ENCODE measurements around the gene PREPL. TPM values are rescaled to one million over a fixed set of nuclear protein-coding genes. Genes with fewer than 3 reads are reported as not detected.

Gene PREPL
- total and polyA plus RNA-seq, 9 of the 15 experiments (the other 6 are each of a cell fraction or from before 2014, with no cell fraction given): 11.6 to 58.9 (median 27.2) TPM

GRCh38 chr2:44286119-44286883, 75.0 kb downstream of the PREPL start:
- Histone ChIP-seq H3K79me2 (ENCODE audit: control insufficient read depth, insufficient read depth, low read length) (no peaks in the 10 kb centered on the region), H3K36me3 (ENCODE audit: control insufficient read depth, insufficient read depth, low read length) (no peaks in the 10 kb centered on the region), H3K9me3 (replicated peaks; ENCODE audit: control insufficient read depth, insufficient read depth, low read depth, low read length) (no peaks in the 10 kb centered on the region), H3K27ac (ENCODE audit: extremely low read depth, low read depth, low read length) (no peak overlapping the region), H3K4me2 (ENCODE audit: insufficient read depth, low read length) (no peak overlapping the region), H4K20me1 (replicated peaks; ENCODE audit: control insufficient read depth, insufficient read depth, low read length) (no peaks in the 10 kb centered on the region), H3K27me3 (ENCODE audit: control insufficient read depth in 2 of 2, insufficient read depth in 2 of 2, low read length in 2 of 2) (peaks cover 29 to 32% of the 10 kb centered on the region in 2 experiments), H2AFZ (ENCODE audit: low read depth, low read length) (no peak overlapping the region), H3K4me1 (replicated peaks in 1 of 2; ENCODE audit: control insufficient read depth in 2 of 2, insufficient read depth in 2 of 2, low read length in 2 of 2) (peaks cover 0 to 6% of the 10 kb centered on the region in 2 experiments; a peak in 1 of 5 replicates), H3K9ac (ENCODE audit: insufficient read depth in 1 of 2, low read depth in 2 of 2, low read length in 2 of 2) (no peak overlapping the region), H3K9me1 (ENCODE audit: control insufficient read depth, insufficient read depth, low read length) (no peaks in the 10 kb centered on the region), H3K4me3 (no peak overlapping the region)
- FAIRE-seq: no peak
- 28% methylated on average over 20 of the region's 26 CpGs for WGBS (ENCODE audit: insufficient coverage, low coverage, missing lambda C conversion rate)
- ChIA-PET POLR2A (no interaction called here), CTCF (ENCODE audit: low intra/inter-chr PET ratio) (no interaction called here)
- ATAC-seq: no peak
- BruUV-seq (replicated peaks): no TSS peak
- no peak for DNase-seq (ENCODE audit: extremely low read depth in 1 of 4, low spot score in 3 of 4)
- in situ Hi-C loops (cut with MboI): no loop called here
- TF ChIP-seq CEBPG (CRISPR knock-in tag; IDR thresholded peaks at IDR 0.05): no peak
- TF ChIP-seq CEBPG (tag; conservative IDR thresholded peaks at IDR 0.05 in 1 of 2, IDR thresholded peaks at IDR 0.05 in 1 of 2): peak in 1 of 2 experiments; percentile 66; a peak in 2 of 4 replicates
- TF ChIP-seq POLR2G (IDR thresholded peaks at IDR 0.05; ENCODE audit: low read depth, low read length): no peak
- no peak for TF ChIP-seq KDM1A (IDR thresholded peaks at IDR 0.05)
- no peak for TF ChIP-seq NR4A1 (CRISPR knock-in tag; IDR thresholded peaks at IDR 0.05)
- no peak for TF ChIP-seq NR4A1 (tag; IDR thresholded peaks at IDR 0.05)
- TF ChIP-seq, protein P1, sequence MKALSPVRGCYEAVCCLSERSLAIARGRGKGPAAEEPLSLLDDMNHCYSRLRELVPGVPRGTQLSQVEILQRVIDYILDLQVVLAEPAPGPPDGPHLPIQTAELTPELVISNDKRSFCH (CRISPR knock-in tag; IDR thresholded peaks at IDR 0.05): no peak
- TF ChIP-seq, protein P1 (tag; IDR thresholded peaks at IDR 0.05): no peak
- TF ChIP-seq ZNF121 (CRISPR knock-in tag; conservative IDR thresholded peaks at IDR 0.05): no peak
- TF ChIP-seq CEBPB (tag; IDR thresholded peaks at IDR 0.05): peak; percentile 42
- no peak for TF ChIP-seq SIRT6 (IDR thresholded peaks at IDR 0.05; ENCODE audit: low read depth, low read length)
- TF ChIP-seq, protein P2, sequence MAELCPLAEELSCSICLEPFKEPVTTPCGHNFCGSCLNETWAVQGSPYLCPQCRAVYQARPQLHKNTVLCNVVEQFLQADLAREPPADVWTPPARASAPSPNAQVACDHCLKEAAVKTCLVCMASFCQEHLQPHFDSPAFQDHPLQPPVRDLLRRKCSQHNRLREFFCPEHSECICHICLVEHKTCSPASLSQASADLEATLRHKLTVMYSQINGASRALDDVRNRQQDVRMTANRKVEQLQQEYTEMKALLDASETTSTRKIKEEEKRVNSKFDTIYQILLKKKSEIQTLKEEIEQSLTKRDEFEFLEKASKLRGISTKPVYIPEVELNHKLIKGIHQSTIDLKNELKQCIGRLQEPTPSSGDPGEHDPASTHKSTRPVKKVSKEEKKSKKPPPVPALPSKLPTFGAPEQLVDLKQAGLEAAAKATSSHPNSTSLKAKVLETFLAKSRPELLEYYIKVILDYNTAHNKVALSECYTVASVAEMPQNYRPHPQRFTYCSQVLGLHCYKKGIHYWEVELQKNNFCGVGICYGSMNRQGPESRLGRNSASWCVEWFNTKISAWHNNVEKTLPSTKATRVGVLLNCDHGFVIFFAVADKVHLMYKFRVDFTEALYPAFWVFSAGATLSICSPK (IDR thresholded peaks at IDR 0.05; ENCODE audit: borderline replicate concordance): no peak
- no peak for TF ChIP-seq ZNF212 (CRISPR knock-in tag; IDR thresholded peaks at IDR 0.05)
- TF ChIP-seq EGR1 (conservative IDR thresholded peaks at IDR 0.05): no peak
- intact Hi-C loops (cut with micrococcal nuclease): no loop called here

Measured in K562 (cell line).